NCI-H510A (cell line): ENCODE data around the gene EZH1.

Source experiments
- DNase-seq: peaks from one replicate; lab custom pipeline; 2025; lab: John Stamatoyannopoulos, UW

Gene EZH1

DNA sequence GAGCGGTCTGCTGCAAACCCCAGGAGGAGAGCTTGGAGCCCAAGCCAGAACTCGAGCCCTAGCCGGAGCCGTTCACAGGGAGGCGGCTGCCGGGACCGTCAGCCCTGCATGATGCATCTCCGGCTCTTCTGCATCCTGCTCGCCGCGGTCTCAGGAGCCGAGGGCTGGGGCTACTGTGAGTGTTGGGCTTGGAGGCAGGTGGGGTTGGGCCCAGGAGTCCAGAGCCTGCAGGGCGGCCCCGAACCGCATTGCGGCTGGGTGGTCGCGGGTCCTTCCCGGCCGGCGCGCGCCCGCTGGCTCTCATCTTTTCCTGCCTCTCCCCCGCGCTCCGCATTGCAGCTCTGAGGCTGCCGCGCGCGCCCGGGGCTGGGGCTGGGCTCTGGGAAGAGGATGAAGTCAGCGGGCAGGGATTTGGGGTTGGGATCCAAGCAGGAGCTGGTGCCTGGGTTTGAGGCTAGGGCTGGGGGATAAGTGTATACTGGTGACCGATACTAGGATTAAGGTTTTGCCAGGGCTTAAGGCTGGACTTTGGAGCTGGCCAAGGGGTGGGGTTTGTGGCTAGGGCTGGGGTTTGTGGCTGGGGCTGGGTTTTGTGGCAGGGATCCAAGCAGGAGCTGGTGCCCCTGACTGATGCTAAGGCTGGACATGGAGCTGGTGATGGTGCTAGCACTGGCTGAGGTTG, 62.0 kb downstream of the EZH1 start:
- DNase-seq = peak; percentile 57

DNA sequence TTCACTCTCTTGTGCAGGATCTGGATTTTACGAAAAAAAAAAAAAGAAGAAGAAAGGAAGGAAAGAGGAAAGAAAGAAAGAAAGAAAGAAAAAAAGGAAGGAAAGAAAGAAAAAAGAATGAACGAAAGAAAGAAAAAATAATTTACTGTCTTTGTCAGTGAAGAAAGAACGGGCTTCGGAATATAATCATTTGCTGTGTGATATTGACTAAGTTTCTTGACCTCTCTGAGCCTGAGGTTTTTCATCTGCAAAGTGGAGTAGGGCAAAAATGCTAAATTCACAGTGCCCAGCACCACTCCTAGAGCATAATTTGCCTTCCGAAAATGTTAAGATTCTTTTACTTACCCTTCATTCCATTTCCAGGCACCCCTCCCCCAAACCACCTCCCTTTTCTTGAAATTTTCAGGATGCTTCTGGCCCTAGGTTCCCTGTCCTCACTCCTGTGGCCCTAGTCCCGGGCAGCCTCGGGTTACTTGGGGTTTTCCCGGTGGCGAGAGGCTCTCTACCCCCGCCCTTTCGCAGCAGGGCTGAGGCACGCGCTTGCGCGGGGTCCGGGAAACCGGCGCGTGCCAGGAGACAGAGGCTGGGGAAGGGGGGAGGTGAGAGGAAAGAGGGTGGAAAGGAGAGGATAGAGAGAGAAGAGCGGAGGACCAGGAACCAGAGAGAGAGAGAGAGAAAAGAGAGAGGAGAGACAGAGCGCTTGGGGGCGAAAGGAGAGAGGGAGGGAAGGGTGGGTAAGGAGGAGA, 62.7 kb downstream of the EZH1 start, which contains the start of gene CNTNAP1:
Gene CNTNAP1 (plus strand): TSS at position 556 of the 746 bp plus-strand sequence. CDS start 299 bp downstream, outside the sequence.
- peak; percentile 57 for DNase-seq

DNA sequence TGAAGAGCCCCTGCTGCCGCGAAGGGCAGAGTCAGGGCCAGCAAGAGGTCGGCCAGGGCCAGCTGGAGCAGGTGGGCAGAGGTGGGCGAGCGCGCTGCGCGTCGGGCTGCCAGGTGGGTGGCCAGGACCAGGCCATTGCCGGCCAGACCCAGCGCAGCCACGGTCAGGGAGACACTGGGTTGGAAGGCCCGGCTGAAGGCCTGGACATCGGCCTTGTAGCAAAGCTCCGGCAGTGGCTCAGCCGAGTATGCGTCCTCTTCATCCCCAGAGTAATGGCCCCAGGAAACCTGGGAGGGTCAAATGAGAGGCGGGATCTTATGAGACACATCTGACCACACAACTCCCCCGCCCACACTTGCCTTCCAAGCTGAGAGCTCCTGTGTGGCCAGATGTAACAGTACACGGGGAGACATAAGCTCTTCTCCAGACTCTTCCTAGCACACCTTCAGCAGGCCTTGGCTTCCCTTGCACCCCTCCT, 64.5 kb downstream of the EZH1 start:
- DNase-seq = peak; percentile 65

DNA sequence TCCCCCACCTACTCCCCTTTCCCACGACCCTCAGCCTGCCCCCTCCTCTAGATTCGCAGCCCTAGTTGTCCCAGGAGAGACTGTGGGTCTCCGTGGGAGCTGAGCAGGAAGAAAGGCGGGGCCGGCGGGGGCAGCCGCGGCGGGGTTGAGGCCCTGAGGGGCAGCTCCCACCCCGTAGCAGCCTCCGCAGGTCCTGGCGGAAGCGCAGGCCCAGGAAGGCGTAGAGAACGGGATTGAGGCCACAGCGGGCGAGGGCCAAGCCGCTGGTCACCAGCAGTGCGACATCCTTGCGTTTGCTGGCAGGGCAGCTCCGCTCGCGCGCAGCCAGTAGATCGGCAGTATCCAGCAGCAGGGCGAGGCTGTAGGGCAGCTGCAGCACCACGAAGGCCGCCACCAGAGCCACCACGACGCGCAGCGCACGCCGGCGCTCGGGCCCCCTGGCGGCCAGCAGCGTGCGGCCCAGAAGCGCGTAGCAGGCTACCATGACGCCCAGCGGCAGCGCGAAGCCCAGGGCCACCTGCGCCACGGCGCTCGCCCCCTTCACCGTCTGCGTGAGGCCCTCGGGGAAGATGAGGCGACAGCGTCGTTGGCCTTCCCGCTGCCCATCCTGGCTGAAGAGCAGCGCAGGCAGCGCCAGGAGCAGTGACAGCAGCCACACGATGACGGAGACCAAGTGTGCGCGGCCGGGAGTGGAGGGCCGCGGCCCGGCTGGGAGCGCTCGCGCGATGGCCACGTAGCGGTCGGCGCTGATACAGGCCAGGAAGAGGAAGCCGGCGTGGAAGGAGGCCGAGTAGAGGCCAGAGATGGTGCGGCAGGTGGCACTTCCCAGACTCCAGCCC, 65.1 kb downstream of the EZH1 start:
- DNase-seq = peak; percentile 83

DNA sequence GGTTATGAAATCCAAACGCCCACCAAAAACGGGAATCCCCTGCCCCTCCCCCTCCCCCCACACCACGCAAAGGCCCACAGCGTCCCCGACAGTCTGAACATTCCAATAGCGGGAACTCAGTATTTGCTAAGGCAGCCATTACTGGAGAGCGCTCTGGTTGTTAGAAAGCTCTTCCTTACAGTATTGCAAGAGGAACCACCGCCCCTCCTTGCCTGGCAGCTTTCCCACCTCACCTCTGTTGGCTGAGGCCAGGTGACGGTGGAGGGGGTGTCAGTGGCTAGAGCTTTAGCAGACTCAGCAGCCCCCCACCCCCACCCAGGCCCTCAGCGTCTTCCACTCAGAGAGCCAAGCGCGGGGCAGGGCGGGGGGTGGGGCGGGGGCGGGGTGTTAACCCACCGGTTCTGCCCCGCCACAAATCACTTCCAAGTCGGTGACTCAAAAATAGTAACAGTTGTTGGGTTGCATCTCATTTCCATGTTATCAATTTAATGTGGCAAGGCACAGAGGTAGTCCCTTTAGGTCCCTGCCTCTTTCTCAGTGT, 65.8 kb downstream of the EZH1 start:
- peak; percentile 65 for DNase-seq

DNA sequence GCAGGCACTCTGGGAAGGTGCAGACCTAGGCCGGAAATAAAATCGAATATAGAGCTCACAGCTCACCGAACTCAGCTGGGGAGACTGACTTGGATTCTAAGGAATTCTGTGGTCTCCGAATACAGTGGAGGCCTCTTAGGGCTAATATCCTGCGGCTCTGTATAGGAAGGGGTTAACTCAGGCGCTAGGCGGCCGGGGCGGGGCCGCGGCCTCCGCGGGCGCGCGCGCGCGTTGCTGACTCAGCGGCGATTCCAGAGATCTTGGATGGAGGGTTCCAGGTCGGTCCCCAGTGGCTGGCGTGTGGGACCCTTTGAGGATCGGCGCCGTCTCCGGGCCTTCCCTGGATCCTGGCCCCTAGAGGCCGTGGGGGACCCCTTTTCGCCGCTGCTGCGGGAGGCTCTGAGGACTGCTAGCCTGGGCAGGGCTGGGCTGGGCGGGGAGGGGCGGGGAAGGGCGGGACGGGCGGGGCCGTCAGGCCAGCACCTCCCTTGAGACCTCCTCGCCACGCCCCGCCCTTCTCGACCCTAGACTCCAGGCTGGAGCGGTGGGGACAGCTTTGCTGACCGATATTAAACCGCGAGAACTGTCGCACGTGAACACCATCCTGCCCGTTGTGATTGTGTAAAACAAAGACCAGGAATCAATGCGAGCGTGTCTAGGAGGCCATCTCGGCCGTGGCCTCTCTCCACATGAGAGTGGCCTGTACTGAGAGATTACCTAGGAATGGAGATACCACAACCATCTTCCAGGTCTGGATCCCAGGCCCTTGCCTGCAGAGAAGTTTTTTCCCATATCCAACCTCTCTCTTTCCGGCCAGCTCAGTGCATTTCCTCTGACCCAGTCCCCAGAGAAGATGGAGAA, 66.7 kb downstream of the EZH1 start:
- peak; percentile 86 for DNase-seq

DNA sequence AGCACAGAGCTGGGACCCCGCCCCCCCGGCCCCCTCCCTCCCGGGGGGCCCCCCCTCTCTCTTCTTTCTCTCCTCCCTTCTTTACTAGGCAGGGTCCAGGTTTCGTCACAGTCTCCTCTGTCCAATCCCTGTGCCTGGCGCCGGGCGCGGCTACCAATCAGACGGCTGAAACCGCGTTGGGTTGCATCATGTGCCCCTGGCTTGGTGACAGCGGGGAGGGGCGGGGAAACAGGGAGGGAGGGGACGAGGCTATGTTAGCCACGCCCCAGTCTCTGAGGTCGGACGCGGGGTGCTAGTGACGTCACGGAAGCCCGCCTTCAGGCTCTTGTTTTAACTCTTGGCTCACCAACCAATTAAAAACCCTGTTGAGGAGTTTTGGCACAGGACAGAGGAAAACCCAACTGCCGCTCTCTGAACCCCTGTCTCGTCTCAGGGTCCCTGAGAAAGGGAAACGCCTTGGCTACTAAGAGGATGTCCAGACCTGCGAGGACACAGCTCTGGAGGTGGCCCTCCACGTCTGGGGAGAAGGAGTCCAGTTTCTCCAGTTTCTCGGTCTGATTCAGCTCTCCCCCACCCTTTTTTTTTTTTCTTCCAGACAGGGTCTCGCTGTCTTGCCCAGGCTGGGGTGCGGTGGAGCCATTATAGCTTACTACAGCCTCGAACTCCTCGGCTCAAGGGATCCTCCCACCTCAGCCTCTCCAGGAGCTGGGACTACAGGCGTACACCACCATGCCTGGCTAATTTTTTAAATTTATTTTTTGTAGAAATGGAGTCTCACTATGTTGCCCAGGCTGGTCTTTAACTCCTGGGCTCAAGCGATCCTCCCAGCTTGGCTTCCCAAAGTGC, 67.6 kb downstream of the EZH1 start:
- peak; percentile 99 for DNase-seq

DNA sequence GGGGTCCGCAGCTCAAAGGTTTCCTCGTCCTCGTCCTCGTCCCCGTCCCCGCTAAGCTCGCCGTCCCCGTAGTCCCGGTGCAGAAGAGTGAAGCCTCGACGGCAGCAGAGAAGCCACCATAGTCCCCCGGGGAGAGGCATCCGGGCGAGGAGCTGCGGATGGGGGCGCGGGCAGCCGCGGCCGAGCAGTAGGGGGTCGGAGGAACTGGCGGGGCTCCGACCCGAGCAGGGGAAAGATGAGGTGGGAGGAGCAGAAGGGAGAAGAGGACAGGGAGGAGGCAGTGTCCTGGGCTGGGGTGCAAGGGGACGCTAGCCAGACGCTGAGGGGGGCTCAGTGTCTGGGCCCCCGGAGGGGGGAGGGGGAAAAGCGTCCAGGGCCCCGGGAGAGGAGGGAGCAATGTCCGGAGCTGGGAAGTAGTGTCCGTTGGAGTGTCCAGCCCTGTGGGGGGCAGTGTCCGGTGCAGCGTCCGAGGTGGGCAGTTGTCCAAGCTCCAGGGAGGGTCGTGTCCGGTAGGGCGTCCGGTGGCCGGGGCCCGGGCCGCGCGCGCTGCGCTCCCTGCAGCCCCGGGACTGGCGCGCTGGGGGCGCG, 68.3 kb downstream of the EZH1 start, which contains the start of gene PLEKHH3:
Gene PLEKHH3 (minus strand): TSS at position 571 of the 588 bp plus-strand sequence. CDS start 431 bp downstream, at position 140.
- no peak for DNase-seq

DNA sequence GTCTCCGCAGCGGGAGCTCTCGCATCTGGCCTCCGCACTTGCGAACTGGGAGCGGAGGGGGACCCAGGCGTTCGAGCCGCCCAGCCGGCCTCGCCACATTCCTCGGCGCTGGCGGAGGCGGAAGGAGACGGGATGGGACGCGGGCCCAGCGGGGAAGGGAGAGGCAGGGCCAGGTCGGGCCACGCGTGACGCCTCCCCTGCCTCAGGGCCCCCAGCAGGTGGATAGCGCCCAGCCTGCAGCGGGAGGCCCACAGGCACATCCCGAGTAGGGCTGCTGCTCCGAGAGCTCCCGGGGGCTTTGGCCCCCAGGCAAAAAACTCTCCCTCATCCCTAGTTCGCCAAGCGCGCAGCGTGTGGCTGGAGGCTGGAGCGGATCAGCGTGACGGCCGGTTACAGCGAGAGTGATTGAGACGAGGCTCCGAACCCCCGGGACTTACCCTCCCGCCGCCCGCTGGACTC, 68.8 kb downstream of the EZH1 start:
- no peak for DNase-seq

DNA sequence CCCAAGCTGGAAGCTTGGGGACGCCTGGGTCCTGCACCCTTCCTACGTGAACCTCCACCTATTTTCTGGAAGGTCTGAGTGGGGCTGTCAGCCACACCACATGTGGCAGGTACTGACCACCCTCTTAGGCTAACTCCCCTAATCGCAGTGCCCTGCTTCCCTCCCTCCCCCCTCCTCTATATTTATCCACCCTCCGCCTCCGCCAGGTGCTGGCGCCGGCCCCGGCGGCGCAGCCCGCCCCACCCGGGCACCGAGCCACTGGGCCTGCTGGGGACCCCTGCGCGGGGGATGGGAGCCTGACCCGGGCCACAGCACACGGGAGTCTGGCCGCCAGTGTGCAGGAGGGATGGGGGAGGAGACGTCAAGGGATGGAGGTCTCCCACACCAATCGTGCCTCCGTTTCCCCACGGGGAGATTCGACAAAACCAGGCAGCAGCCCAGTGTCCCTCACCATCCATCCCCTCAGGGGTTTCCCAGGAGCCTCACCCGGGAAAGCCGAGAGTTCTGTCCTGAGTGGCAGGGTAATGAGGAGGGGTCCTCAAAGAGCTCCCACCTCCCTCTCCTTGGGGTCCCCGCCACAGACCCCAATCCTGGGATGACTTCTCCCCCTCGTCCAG, 69.4 kb downstream of the EZH1 start:
- peak; percentile 77 for DNase-seq

DNA sequence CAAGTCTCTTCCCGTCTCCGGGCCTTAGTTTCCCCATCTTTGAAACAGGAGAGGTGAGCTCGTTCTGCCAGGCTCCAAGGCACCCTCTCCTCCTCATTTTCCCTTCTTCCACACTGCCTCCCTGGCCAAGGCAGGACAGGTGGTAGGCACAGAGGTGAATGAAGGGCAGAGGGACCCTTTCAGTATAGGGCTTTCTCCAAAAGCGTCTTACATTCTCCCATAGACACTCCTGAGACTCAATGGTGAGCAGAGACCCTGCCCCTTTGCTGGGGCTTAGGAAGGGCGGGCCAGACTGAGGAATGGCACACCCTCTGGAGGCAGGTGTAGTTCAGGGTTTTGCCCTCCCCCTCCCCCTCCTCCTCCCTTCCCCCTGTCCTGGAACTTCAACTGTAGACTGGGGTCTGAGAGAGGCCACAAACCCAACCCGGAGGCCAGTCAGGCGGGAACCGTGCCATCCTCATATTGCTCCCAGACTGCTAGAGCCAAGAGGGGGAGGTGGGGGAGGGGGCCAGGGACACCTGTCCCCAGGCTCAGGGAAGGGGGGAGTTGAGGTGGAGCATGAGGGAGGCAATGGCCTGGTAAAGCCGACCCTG, 70.0 kb downstream of the EZH1 start:
- peak; percentile 79 for DNase-seq

DNA sequence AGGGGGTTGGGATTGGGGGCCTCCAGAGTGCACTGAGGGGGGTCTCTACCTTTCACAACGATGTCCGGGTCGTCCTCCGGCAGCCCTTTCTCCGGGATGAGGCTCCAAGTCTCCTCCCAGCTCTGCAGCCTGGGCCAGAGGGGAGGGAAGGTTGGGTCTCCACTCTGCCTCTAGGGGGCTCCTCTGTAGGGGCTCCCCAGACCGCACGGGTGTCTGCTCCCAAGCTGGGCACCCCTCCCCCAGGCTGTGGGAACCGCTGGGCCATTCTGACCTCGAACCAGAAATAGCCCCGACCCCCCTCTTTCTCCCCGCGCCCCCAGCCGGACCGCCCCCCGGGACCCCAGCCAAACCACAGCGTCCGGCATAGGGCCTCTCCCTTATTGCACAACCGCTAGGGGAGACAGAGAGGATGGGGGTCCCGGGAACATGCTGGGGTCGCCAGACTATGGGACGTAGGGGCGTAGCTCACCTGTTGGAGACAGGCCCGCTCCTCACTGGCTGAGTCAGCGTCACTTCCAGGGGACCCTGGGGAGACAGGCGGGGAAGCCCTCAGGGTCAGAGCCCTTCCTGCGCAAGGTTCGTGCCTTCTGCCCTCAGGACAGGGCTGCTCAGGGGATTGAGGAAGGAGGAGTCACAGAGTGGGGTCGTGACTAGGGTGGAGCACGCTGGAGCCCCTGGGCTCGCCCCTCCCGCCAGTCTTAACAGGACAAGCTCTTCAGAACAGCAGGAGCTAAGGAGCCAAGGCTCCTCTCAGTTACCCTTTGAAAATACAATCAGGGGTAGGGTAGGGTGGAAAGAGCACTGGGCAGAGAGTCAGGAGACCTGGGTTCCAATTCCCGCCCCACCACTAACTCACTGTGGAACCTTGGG, 70.7 kb downstream of the EZH1 start:
- peak; percentile 22 for DNase-seq

DNA sequence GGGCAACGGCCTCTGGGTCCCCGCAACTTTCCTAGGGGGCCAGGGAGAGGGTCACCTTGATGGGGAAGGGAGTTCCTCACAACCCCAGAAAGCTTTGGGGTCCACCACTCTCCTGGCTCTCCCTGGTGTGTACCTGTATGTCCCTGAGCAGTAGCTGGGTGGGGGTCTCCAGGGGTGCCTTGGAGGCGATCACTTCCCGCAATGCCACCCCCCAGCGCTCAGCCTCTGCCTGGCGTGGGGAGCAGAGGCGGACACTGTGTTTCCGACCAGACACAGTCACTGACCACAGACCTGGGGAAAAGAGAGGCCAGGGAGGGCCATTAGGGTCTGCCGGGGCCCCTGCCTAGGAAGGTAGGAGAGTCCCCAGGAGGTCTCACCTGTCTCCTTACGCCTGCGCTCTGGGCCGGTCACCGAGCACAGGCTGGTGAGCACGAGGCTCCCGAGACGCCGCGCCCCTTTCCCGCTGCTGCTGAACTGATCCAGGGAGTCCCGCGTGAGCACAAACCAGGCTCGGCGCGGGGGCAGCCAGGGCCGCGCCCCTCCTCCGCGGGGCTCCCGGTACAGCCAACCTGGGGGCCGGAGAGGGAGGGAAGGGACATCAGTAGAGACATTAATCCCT, 71.5 kb downstream of the EZH1 start:
- no peak for DNase-seq

DNA sequence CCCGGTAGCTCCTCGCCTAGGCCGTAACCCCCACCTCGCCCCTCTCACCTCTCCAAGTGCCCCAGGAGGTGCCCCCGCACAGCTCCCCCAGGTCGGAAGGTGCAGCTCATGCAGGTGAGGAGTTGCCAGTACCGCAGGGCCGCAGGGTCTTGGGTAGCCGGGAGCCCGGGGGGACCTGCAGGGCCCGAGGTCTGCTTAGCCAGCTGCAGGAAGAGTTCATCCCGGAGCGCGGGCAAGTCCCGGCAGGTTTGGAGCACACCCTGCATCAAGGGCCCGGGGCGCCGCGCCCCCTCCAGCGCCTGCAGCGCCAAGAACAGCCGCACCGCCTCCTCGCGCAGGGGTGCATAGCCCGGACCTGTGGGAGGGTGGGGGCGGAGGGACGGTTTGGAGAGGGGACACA, 72.8 kb downstream of the EZH1 start:
- peak; percentile 81 for DNase-seq

DNA sequence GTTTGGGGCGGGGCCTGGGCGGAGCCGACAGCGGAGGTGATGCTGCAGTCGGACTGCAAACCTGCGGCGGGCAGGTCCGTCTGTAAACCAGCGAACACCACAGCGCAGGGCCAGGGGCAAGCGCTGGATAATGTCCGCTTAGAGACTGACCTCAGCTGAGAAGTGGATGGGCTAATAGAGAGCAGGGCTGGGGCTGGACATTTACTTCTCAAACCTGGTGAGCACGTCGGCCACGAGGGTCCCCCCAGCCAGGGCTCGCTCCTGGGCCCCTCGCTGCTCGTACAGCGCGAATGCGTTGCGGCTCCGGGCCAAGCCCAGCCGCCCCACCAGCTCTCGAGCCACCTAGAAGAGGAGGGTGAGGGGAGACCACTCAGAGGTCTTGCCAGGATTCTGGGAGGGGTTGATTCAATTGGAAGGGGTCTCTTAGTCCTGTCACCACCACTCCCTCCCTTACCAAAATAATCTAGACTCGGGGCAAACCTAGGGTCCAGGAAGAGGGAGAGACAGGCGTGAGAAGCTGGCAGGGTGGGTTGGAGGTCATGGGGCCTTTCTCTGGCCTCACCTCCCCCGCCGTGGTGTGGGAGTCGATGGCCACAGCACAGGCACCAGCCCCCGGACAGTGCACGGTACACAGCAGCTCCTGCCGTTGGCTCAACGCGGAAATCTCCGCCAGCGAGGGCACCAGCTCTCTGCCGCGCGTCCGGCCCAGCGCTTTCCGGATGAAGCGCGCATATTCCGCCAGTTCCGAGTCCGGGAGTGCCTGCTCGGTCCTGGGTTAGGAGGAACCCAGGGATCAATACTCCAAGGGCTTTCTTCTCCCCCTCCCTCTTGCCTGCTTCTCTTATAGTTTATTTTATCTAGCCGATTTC, 73.8 kb downstream of the EZH1 start:
- DNase-seq = no peak
